Skin epidermis (tissue), 12 donors: Measurements from ENCODE around the gene LLGL2.
"Not testable (repeated sequence)": the region's sequence is repeated elsewhere in the genome, so short reads cannot be mapped to it uniquely, and the experiment has no call there.

Source experiments
- H3K27ac ChIP-seq, 21 experiments: fragments of 200-600 bp; sonication (generic) in 11 of 21; one replicate each; pipeline ENCODE4 v1.5.0; 2020; ENCODE audit warnings: mild to moderate bottlenecking in 3 of 21, inconsistent platforms in 2 of 21, moderate library complexity in 2 of 21
- H3K4me3 ChIP-seq, 7 experiments: fragments of 200-600 bp; sonication (generic) in 2 of 7; one replicate each; pipeline ENCODE4 v1.5.0; 2020; ENCODE audit warnings: inconsistent platforms in 2 of 7, mild to moderate bottlenecking in 2 of 7, moderate library complexity in 1 of 7

The LLGL2 gene

GRCh38 chr17:75516619-75517296 lies 8.7 kb upstream of the LLGL2 start:
- peak overlapping the region; percentile 48 to 88 (median 79) for H3K27ac ChIP-seq
- H3K4me3 ChIP-seq, result peak overlapping the region; percentile 73 to 96 (median 93)

- Histone ChIP-seq H3K27ac (peak overlapping the region in 18 of 21 experiments; percentile 48 to 88 (median 79)), H3K4me3 (peak overlapping the region; percentile 73 to 96 (median 93))
Measured at GRCh38 chr17:75517297-75517865, 8.1 kb upstream of the LLGL2 start.

GRCh38 chr17:75518201-75518600 lies 7.3 kb upstream of the LLGL2 start:
- H3K27ac ChIP-seq, result peak overlapping the region in 8 of 21 experiments; percentile 5 to 88 (median 75)
- H3K4me3 ChIP-seq, result no peak overlapping the region

- Histone ChIP-seq H3K27ac (peak overlapping the region in 7 of 21 experiments; percentile 8 to 87 (median 53)), H3K4me3 (no peak overlapping the region)
Measured at GRCh38 chr17:75518983-75519537, 6.4 kb upstream of the LLGL2 start.

- not testable (repeated sequence) for H3K27ac ChIP-seq, H3K4me3 ChIP-seq
Measured at GRCh38 chr17:75520413-75520812, 5.1 kb upstream of the LLGL2 start.

GRCh38 chr17:75521290-75521689 lies 4.2 kb upstream of the LLGL2 start:
- H3K27ac ChIP-seq, result no peak overlapping the region
- no peak overlapping the region for H3K4me3 ChIP-seq

GRCh38 chr17:75521951-75522727 lies 3.4 kb upstream of the LLGL2 start:
- Histone ChIP-seq H3K4me3 (no peak overlapping the region), H3K27ac (no peak overlapping the region)

- no peak overlapping the region for H3K27ac ChIP-seq
- H3K4me3 ChIP-seq, result no peak overlapping the region
Measured at GRCh38 chr17:75523647-75524046, 1.9 kb upstream of the LLGL2 start.

GRCh38 chr17:75524269-75524969 lies 1.1 kb upstream of the LLGL2 start:
- peak overlapping the region; percentile 45 to 75 (median 66) for H3K4me3 ChIP-seq
- H3K27ac ChIP-seq, result peak overlapping the region in 20 of 21 experiments; percentile 4 to 91 (median 80)

- Histone ChIP-seq H3K4me3 (peak overlapping the region; percentile 45 to 75 (median 66)), H3K27ac (peak overlapping the region in 19 of 21 experiments; percentile 6 to 89 (median 78))
Measured at GRCh38 chr17:75525806-75526554, 483 bp downstream of the LLGL2 start.

GRCh38 chr17:75526555-75527270 lies 1.2 kb downstream of the LLGL2 start:
- H3K27ac ChIP-seq, result peak overlapping the region in 14 of 21 experiments; percentile 58 to 89 (median 82)
- H3K4me3 ChIP-seq, result peak overlapping the region; percentile 45 to 75 (median 66)

- peak overlapping the region in 5 of 21 experiments; percentile 14 to 60 (median 42) for H3K27ac ChIP-seq
Measured at GRCh38 chr17:75530837-75531720, 5.6 kb downstream of the LLGL2 start.

GRCh38 chr17:75531721-75532072 lies 6.2 kb downstream of the LLGL2 start:
- Histone ChIP-seq H3K4me3 (no peak overlapping the region), H3K27ac (peak overlapping the region in 5 of 21 experiments; percentile 14 to 60 (median 42))

More at GRCh38 chr17:75530837-75531720, 5.6 kb downstream of the LLGL2 start:
- no peak overlapping the region for H3K4me3 ChIP-seq

- H3K4me3 ChIP-seq, result no peak overlapping the region
- peak overlapping the region in 13 of 21 experiments; percentile 24 to 82 (median 54) for H3K27ac ChIP-seq
Measured at GRCh38 chr17:75535119-75535537, 9.6 kb downstream of the LLGL2 start.

- Histone ChIP-seq H3K27ac (peak overlapping the region in 10 of 21 experiments; percentile 0 to 82 (median 54)), H3K4me3 (no peak overlapping the region)
Measured at GRCh38 chr17:75535871-75536270, 10.4 kb downstream of the LLGL2 start.

GRCh38 chr17:75536366-75536765 lies 10.9 kb downstream of the LLGL2 start:
- Histone ChIP-seq H3K4me3 (no peak overlapping the region), H3K27ac (peak overlapping the region in 1 of 21 experiments; percentile 57)
